Measurements from ENCODE around the gene RAB29. TPM values are rescaled to one million over a fixed set of nuclear protein-coding genes. Genes with fewer than 3 reads are reported as not detected.

The RAB29 gene
- total RNA-seq, 2 donors from 2014 or later, result 7.6 to 11.2 TPM

DNA sequence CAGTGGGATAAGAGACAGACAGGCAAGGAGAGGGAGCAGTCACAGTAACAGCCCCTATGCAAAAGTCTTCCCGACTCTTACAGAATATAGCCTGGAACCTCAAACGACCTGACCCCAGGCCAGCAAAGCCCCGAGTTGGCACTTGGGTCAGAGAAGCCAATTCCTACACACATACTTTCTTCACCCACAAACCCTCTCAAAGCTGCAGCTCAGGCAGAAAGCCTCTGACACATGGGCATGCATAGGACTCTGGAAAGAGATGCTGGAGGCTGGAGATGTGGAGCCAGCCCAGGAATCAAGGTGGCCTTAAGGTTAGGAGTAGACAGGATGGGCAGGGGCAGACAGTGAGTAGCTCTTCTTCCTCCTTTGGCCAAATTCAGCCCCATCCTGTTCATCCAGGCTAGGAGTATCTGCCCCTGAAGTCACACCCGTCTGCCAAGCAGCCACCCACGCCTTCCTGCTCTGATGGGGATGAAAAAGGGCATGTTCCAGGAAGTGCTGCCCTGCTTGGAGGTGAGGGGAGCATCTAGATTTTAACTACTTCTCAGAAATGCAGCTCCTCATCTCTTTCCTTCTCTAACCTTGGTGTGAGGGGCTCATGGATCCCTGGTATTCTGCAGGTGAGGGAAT lies 29.9 kb upstream of the RAB29 start:
- Histone ChIP-seq H3K4me3 (no peak overlapping the region), H3K36me3 (replicated peaks in 1 of 2; ENCODE audit: insufficient read depth in 1 of 2, low read depth in 2 of 2) (no peaks in the 10 kb centered on the region), H3K27me3 (no peaks in the 10 kb centered on the region), H3K4me1 (peaks cover 94% of the 10 kb centered on the region), H3K27ac (peak overlapping the region in 1 of 4 donors; percentile 20), H3K9me3 (no peaks in the 10 kb centered on the region)
- 37 to 39% methylated on average over 3 to 5 of the region's 5 CpGs for WGBS, 2 donors
- intact Hi-C loops (cut with DNase I), result loop anchor here (5.0 kb wide), 1 partner anchor 37 kb away; no protein-coding TSS in a partner anchor
- TF ChIP-seq POLR2A (IDR thresholded peaks at IDR 0.05) (no peak), CTCF (IDR thresholded peaks at IDR 0.05) (no peak)
- DNase-seq (no peak), ATAC-seq (no peak)

- H3K4me1 ChIP-seq, result peaks cover 94% of the 10 kb centered on the region
Observed at GRCh38 chr1:205804605-205805004, 29.3 kb upstream of the RAB29 start.

DNA sequence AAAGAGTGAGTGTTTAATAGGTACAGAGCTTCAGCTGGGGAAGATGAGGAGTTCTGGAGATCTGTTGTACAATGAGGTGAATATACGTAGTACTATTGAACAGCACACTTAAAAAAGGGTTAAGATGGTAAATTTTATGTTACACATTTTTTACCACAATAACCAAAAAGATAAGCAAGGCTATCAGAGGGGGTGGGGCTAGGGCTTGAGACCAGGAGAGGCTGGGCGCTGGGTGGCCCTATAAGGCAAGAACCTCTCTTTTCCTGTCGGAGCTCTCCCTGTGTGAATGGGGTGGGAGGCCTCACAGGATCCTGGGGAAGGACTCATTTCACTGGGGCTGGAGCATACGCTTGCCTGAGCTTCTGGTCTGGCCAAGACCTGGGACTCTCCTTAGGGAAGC lies 28.7 kb upstream of the RAB29 start:
- peaks cover 94% of the 10 kb centered on the region for H3K4me1 ChIP-seq

More at GRCh38 chr1:205804605-205805004, 29.3 kb upstream of the RAB29 start:
- Histone ChIP-seq H3K4me3 (no peak overlapping the region), H3K27ac (peak overlapping the region in 2 of 4 donors; percentile 20 to 37), H3K27me3 (no peaks in the 10 kb centered on the region), H3K9me3 (no peaks in the 10 kb centered on the region), H3K36me3 (replicated peaks in 1 of 2; ENCODE audit: insufficient read depth in 1 of 2, low read depth in 2 of 2) (no peaks in the 10 kb centered on the region)
- ATAC-seq (no peak), DNase-seq (no peak)
- 69 to 72% methylated on average over 2 of the region's 2 CpGs for WGBS, 2 donors
- intact Hi-C loops (cut with DNase I), result loop anchor here (5.0 kb wide), 1 partner anchor 38 kb away; no protein-coding TSS in a partner anchor
- no peak for TF ChIP-seq POLR2A (IDR thresholded peaks at IDR 0.05)
- no peak for TF ChIP-seq CTCF (IDR thresholded peaks at IDR 0.05)

GRCh38 chr1:205802060-205802459 lies 26.8 kb upstream of the RAB29 start:
- Histone ChIP-seq H3K27me3 (no peaks in the 10 kb centered on the region), H3K4me3 (no peak overlapping the region), H3K9me3 (no peaks in the 10 kb centered on the region), H3K36me3 (replicated peaks in 1 of 2; ENCODE audit: insufficient read depth in 1 of 2, low read depth in 2 of 2) (peaks cover 4 to 12% of the 10 kb centered on the region in 2 donors), H3K27ac (peak overlapping the region; percentile 11 to 86 (median 82)), H3K4me1 (peaks cover 85% of the 10 kb centered on the region)
- DNase-seq (peak in 1 of 4 donors; percentile 40), ATAC-seq (no peak)
- intact Hi-C loops (cut with DNase I), result no loop called here
- 64 to 69% methylated on average over 8 of the region's 8 CpGs for WGBS, 2 donors
- no peak for TF ChIP-seq POLR2A (IDR thresholded peaks at IDR 0.05)
- TF ChIP-seq CTCF (IDR thresholded peaks at IDR 0.05), result no peak

More for the DNA sequence above, 28.7 kb upstream of the RAB29 start:
- Histone ChIP-seq H3K27ac (peak overlapping the region in 3 of 4 donors; percentile 13 to 37 (median 22)), H3K9me3 (no peaks in the 10 kb centered on the region), H3K27me3 (no peaks in the 10 kb centered on the region), H3K4me3 (no peak overlapping the region), H3K36me3 (replicated peaks in 1 of 2; ENCODE audit: insufficient read depth in 1 of 2, low read depth in 2 of 2) (peaks cover 2% of the 10 kb centered on the region in 2 donors)
- intact Hi-C loops (cut with DNase I), result no loop called here
- no peak for ATAC-seq
- DNase-seq, result no peak
- 28 to 52% methylated on average over 4 of the region's 4 CpGs for WGBS, 2 donors
- TF ChIP-seq CTCF (IDR thresholded peaks at IDR 0.05), result no peak
- no peak for TF ChIP-seq POLR2A (IDR thresholded peaks at IDR 0.05)

All from body of pancreas (tissue), 4 donors.